AG04450 (cell line): ENCODE measurements around the gene CLDN18. TPM values are rescaled to one million over a fixed set of nuclear protein-coding genes. Genes with fewer than 3 reads are reported as not detected.

Experiments
- CTCF ChIA-PET: fragments of 300-600, 350-600 bp; formaldehyde crosslinking; extraction: SDS; loops from one replicate; lab custom pipeline; 2022; ENCODE audit warnings: antibody characterized with exemption, inconsistent platforms; lab: Charles Lee
- POLR2A ChIA-PET: fragments of 350-600 bp; formaldehyde crosslinking; extraction: SDS; loops from one replicate; lab custom pipeline; 2021; ENCODE audit warnings: antibody characterized with exemption, inconsistent platforms; lab: Yijun Ruan, JAX
- DNase-seq: peaks from one replicate; pipeline ENCODE4 v3.0.0-alpha.2; 2011; ENCODE audit warnings: low read depth, low spot score
- H3K27ac ChIP-seq: one replicate; pipeline ENCODE4 v1.5.1; 2012; ENCODE audit warnings: low read depth, low read length, control low read depth
- H3K27me3 ChIP-seq: one replicate; pipeline ENCODE4 v1.6.0; 2012; ENCODE audit warnings: low read length; ENCODE audit not compliant: control insufficient read depth, insufficient read depth
- H3K4me3 ChIP-seq: 2 replicates; pipeline ENCODE4 v1.5.1; 2011; ENCODE audit warnings: mild to moderate bottlenecking, low read depth, low read length, control low read depth
- H3K9me3 ChIP-seq: 2 replicates; pipeline ENCODE4 v1.5.1; 2012; ENCODE audit warnings: low read length; ENCODE audit not compliant: control insufficient read depth, insufficient read depth
- polyA plus RNA-seq: library from polyadenylated mRNA; depleted of rRNA; stranded (reverse); fragments of >200 nt; gene quantifications from 2 replicates; pipeline ENCODE4 v1.2.3, GENCODE V29; 2011
- TF ChIP-seq, protein P1 (sequence below): IDR thresholded peaks from 2 replicates; pipeline ENCODE4 v1.5.1; 2011; ENCODE audit warnings: low read depth, low read length, control low read depth, inconsistent platforms

The CLDN18 gene
- polyA plus RNA-seq, 1 experiment, result not detected

DNA sequence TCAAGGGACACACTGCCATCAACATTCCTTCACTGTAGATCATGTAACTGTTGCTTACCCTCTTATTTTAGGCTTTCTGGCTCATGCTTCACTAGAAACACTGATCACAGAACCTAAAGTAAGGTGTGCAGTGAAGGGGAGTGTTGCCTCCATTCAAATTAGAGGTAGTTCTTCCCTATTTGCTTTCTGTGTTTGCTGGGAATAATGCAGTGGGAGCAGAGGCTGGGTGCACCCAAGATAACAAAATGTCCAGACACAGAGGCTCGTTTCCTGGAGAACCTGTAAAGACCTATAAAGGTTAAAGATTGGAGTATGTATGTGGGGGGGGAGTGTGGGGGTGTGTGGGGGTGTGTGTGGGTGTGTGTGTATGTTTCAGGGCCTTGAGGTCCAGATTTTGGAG lies 2.1 kb upstream of the CLDN18 start:
- H3K27me3 ChIP-seq, result no peaks in the 10 kb centered on the region
- TF ChIP-seq, protein P1, sequence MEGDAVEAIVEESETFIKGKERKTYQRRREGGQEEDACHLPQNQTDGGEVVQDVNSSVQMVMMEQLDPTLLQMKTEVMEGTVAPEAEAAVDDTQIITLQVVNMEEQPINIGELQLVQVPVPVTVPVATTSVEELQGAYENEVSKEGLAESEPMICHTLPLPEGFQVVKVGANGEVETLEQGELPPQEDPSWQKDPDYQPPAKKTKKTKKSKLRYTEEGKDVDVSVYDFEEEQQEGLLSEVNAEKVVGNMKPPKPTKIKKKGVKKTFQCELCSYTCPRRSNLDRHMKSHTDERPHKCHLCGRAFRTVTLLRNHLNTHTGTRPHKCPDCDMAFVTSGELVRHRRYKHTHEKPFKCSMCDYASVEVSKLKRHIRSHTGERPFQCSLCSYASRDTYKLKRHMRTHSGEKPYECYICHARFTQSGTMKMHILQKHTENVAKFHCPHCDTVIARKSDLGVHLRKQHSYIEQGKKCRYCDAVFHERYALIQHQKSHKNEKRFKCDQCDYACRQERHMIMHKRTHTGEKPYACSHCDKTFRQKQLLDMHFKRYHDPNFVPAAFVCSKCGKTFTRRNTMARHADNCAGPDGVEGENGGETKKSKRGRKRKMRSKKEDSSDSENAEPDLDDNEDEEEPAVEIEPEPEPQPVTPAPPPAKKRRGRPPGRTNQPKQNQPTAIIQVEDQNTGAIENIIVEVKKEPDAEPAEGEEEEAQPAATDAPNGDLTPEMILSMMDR, result no peak
- peaks cover 3% of the 10 kb centered on the region; the same call in 1 of the 2 replicates for H3K9me3 ChIP-seq
- no peak overlapping the region for H3K4me3 ChIP-seq
- no peak for DNase-seq
- ChIA-PET CTCF (no interaction called here), POLR2A (no interaction called here)
- H3K27ac ChIP-seq, result no peak overlapping the region

DNA sequence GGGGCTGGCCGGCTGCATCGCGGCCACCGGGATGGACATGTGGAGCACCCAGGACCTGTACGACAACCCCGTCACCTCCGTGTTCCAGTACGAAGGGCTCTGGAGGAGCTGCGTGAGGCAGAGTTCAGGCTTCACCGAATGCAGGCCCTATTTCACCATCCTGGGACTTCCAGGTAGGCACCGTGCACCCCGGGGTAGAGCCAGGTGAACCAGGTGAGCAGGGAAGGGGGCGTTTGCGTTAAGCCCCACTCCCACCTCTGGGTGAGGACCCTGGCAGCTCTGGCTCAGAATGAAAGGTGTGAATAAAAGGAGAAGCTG lies 267 bp downstream of the CLDN18 start:
- TF ChIP-seq, protein P1, result no peak
- ChIA-PET CTCF (no interaction called here), POLR2A (no interaction called here)
- DNase-seq, result no peak
- Histone ChIP-seq H3K9me3 (peaks cover 3% of the 10 kb centered on the region; the same call in 1 of the 2 replicates), H3K27me3 (no peaks in the 10 kb centered on the region), H3K27ac (no peak overlapping the region), H3K4me3 (no peak overlapping the region)

DNA sequence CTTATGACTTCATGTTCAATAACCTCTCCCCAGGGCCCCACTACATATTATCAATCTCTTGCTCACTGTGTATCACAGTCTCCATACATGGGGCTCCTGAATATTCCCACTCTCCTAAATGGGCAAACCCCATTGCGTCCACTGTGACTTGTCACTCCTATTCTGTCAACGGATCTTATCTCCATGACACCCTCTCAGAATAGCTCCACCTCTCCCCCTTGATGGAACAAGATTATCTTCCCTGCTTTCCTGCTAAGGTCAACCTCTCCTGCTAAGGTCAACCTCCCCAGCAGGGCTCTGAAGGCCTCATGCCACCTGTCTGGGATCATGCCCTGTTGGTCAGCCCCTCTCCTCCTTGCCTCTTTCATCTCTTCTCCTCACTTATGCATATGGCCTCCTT lies 1.8 kb downstream of the CLDN18 start:
- H3K4me3 ChIP-seq, result no peak overlapping the region
- POLR2A ChIA-PET, result no interaction called here

DNA sequence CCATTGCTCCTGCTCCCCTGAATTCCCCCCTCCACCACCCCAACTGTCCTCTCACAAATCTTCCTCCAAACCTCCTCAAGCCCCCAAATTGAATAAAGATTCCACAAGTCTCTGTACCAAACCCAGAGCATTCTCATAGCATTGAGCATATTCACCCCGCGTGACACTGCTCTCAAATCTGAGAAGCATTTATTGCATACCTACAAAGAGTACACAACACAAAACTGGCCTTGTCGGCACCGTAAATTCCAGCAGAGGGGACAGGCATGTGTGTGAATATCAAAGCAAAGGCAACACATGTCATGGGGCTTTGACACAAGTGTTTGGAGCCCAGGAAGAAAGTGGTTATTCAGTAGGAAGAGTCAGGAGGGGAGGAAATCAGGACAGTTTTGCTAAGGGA lies 2.6 kb downstream of the CLDN18 start:
- CTCF ChIA-PET, result no interaction called here
- POLR2A ChIA-PET, result no interaction called here
- TF ChIP-seq, protein P1, result no peak

More for the DNA sequence above, 1.8 kb downstream of the CLDN18 start:
- TF ChIP-seq, protein P1, result no peak
- CTCF ChIA-PET, result no interaction called here
- Histone ChIP-seq H3K27ac (no peak overlapping the region), H3K27me3 (no peaks in the 10 kb centered on the region), H3K9me3 (peaks cover 3% of the 10 kb centered on the region; the same call in 1 of the 2 replicates)
- DNase-seq, result no peak

DNA sequence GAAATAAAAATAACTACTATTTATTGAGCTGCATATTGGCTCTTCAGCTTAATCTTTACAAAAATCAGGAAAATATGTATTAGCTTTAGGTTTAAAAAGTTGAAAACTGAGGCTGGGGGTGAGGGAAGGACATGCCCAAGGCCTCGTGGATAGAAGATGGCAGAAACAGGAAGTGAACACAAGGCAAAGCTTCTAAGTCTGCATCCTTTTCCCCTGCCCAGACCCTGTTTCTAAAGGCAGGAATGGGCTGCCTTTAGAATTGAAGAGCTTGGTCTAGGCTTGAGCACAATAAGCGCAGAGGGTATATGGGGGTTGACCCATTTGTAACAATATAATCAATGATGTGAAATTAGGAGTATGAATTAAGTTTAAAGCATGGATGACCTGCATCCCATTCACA lies 6.1 kb downstream of the CLDN18 start:
- no peak for DNase-seq
- Histone ChIP-seq H3K27ac (no peak overlapping the region), H3K4me3 (no peak overlapping the region), H3K9me3 (no peaks in the 10 kb centered on the region; the same call in 1 of the 2 replicates), H3K27me3 (no peaks in the 10 kb centered on the region)
- TF ChIP-seq, protein P1, result no peak
- ChIA-PET POLR2A (interaction anchor here (0.5 kb wide), 1 partner anchor 348 kb away, joined by 4 read pairs; no protein-coding TSS in a partner anchor), CTCF (interaction anchor here (1.2 to 1.5 kb wide), 2 partner anchors 45 to 69 kb away, joined by 5 to 6 read pairs; no protein-coding TSS in a partner anchor)

More for the DNA sequence above, 2.6 kb downstream of the CLDN18 start:
- Histone ChIP-seq H3K27ac (no peak overlapping the region), H3K9me3 (peaks cover 3% of the 10 kb centered on the region; the same call in 1 of the 2 replicates), H3K27me3 (no peaks in the 10 kb centered on the region), H3K4me3 (no peak overlapping the region)
- DNase-seq, result no peak
